RWPE2 (cell line): Measurements from ENCODE around the gene YWHAE.

Source experiments
- ATAC-seq: fragments of 200-7000 bp; cut with Tn5 transposase; 3 replicates; pipeline ENCODE4 v1.9.1; 2021; ENCODE audit warnings: low read depth
- DNase-seq: peaks from one replicate; pipeline ENCODE4 v3.0.0-alpha.2; 2020; ENCODE audit warnings: low spot score
- H3K27ac ChIP-seq: fragments of 450-650 bp; 2 replicates; pipeline ENCODE4 v1.5.1; 2017; ENCODE audit warnings: mild to moderate bottlenecking; ENCODE audit not compliant: poor library complexity, severe bottlenecking
- H3K27me3 ChIP-seq: fragments of 250-450 bp; sonication (Bioruptor Pico); 2 replicates; pipeline ENCODE4 v1.5.1; 2021; ENCODE audit warnings: mild to moderate bottlenecking, moderate library complexity; ENCODE audit not compliant: insufficient read depth, poor library complexity, severe bottlenecking
- H3K36me3 ChIP-seq: fragments of 250-450 bp; sonication (Bioruptor Pico); 2 replicates; pipeline ENCODE4 v1.5.1; 2020; ENCODE audit warnings: low read depth, mild to moderate bottlenecking, moderate library complexity
- H3K4me1 ChIP-seq: fragments of 250-450 bp; sonication (Bioruptor Pico); 2 replicates; pipeline ENCODE4 v1.5.1; 2021; ENCODE audit warnings: mild to moderate bottlenecking, moderate library complexity; ENCODE audit not compliant: insufficient read depth, poor library complexity, severe bottlenecking
- H3K4me3 ChIP-seq: fragments of 250-450 bp; sonication (Bioruptor Pico); 2 replicates; pipeline ENCODE4 v1.5.1; 2021; ENCODE audit warnings: mild to moderate bottlenecking, moderate library complexity; ENCODE audit not compliant: severe bottlenecking
- H3K9me3 ChIP-seq: fragments of 250-450 bp; sonication (Bioruptor Pico); 2 replicates; pipeline ENCODE4 v1.5.1; 2021; ENCODE audit warnings: mild to moderate bottlenecking, moderate library complexity; ENCODE audit not compliant: severe bottlenecking
- TF ChIP-seq, protein P1 (sequence below): fragments of 450-650 bp; IDR thresholded peaks from one replicate; pipeline ENCODE4 v1.5.1; 2017; ENCODE audit warnings: mild to moderate bottlenecking, moderate library complexity; ENCODE audit not compliant: poor library complexity, severe bottlenecking

Gene YWHAE

DNA sequence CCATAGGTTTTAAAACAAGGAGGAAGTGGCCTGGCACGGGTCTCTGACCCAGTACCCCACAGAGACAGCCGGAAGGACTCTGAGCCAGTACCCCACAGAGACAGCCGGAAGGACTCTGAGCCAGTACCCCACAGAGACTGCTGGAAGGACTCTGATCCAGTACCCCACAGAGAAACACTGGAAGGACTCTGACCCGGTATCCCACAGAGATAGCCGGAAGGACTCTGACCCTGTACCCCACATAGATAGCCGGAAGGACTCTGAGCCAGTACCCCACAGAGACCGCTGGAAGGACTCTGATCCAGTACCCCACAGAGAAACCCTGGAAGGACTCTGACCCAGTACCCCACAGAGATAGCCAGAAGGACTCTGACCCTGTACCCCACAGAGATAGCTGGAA is 71.6 kb downstream of the YWHAE start:
- Histone ChIP-seq H3K4me1 (no peaks in the 10 kb centered on the region), H3K9me3 (no peaks in the 10 kb centered on the region)
- no peak for ATAC-seq

DNA sequence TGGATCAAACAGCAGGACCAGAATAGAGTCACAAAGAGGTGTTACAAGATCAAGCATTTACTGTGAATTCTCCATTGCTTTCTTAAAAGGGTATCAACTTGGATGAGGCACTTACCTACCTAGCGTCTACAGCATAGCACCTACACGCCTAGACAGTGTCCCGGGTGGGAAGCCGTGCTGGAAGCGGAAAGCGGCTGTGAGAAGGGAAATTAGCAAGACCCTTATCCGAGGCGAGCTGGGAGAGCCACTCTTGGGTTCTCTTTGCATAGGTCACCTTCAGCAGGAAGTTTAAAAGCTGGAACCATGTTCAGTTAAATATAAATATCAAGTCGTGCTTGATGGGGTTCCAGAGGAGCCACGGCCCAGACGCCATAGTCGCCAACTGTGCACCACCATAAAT is 74.3 kb downstream of the YWHAE start:
- no peak for ATAC-seq
- H3K9me3 ChIP-seq: no peaks in the 10 kb centered on the region
- DNase-seq: no peak
- H3K27ac ChIP-seq: no peak overlapping the region
- no peak overlapping the region for H3K4me3 ChIP-seq
- no peaks in the 10 kb centered on the region for H3K4me1 ChIP-seq
- no peaks in the 10 kb centered on the region for H3K36me3 ChIP-seq
- TF ChIP-seq, protein P1, sequence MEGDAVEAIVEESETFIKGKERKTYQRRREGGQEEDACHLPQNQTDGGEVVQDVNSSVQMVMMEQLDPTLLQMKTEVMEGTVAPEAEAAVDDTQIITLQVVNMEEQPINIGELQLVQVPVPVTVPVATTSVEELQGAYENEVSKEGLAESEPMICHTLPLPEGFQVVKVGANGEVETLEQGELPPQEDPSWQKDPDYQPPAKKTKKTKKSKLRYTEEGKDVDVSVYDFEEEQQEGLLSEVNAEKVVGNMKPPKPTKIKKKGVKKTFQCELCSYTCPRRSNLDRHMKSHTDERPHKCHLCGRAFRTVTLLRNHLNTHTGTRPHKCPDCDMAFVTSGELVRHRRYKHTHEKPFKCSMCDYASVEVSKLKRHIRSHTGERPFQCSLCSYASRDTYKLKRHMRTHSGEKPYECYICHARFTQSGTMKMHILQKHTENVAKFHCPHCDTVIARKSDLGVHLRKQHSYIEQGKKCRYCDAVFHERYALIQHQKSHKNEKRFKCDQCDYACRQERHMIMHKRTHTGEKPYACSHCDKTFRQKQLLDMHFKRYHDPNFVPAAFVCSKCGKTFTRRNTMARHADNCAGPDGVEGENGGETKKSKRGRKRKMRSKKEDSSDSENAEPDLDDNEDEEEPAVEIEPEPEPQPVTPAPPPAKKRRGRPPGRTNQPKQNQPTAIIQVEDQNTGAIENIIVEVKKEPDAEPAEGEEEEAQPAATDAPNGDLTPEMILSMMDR: no peak
- no peaks in the 10 kb centered on the region for H3K27me3 ChIP-seq

More for the DNA sequence above, 71.6 kb downstream of the YWHAE start:
- H3K27ac ChIP-seq: no peak overlapping the region
- H3K4me3 ChIP-seq: no peak overlapping the region
- no peaks in the 10 kb centered on the region for H3K36me3 ChIP-seq
- DNase-seq: no peak
- TF ChIP-seq, protein P1: no peak
- H3K27me3 ChIP-seq: no peaks in the 10 kb centered on the region

DNA sequence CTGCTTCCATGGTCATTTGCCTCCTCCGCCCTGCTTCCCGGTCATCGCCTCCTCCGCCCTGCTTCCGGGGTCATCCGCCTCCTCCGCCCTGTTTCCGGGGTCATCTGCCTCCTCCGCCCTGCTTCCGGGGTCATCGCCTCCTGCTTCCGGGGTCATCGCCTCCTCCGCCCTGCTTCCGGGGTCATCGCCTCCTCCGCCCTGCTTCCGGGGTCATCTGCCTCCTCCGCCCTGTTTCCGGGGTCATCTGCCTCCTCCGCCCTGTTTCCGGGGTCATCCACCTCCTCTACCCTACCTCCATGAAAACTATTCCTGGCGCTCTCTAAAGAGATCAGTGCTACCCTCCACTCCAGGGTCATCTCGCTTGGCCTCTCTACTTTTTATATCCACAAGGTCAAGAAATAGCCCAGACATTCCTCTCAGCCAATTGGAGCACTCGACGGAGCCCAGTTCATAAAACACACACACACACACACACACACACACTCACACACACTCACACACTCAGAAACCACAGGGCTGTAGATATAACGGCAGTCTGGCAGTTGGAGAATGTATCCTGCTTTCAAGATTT is 75.7 kb downstream of the YWHAE start:
- no peaks in the 10 kb centered on the region for H3K36me3 ChIP-seq
- no peaks in the 10 kb centered on the region for H3K9me3 ChIP-seq
- DNase-seq (no peak), ATAC-seq (no peak)
- no peak overlapping the region for H3K27ac ChIP-seq
- H3K4me1 ChIP-seq: no peaks in the 10 kb centered on the region
- H3K4me3 ChIP-seq: no peak overlapping the region
- TF ChIP-seq, protein P1: no peak
- H3K27me3 ChIP-seq: no peaks in the 10 kb centered on the region

DNA sequence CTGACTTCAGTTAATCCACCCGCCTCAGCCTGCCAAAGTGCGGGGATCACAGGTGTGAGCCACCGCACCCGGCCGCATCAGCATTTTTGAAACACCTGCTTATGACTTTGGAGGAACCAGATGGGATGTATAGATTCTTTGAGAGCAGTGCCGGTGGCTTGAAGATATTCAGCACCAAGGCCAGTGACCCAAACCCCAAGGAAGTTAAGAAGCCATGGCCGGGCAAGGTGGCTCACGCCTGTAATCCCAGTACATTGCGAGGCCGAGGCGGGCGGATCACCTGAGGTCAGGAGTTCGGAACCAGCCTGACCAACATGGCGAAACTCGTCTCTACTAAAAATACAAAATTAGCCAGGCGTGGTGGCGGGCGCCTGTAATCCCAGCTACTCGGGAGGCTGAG is 76.7 kb downstream of the YWHAE start:
- H3K4me3 ChIP-seq: no peak overlapping the region
- H3K36me3 ChIP-seq: no peaks in the 10 kb centered on the region
- H3K9me3 ChIP-seq: no peaks in the 10 kb centered on the region
- no peaks in the 10 kb centered on the region for H3K4me1 ChIP-seq
- no peaks in the 10 kb centered on the region for H3K27me3 ChIP-seq
- TF ChIP-seq, protein P1: no peak
- ATAC-seq: no peak
- no peak overlapping the region for H3K27ac ChIP-seq
- DNase-seq: no peak

DNA sequence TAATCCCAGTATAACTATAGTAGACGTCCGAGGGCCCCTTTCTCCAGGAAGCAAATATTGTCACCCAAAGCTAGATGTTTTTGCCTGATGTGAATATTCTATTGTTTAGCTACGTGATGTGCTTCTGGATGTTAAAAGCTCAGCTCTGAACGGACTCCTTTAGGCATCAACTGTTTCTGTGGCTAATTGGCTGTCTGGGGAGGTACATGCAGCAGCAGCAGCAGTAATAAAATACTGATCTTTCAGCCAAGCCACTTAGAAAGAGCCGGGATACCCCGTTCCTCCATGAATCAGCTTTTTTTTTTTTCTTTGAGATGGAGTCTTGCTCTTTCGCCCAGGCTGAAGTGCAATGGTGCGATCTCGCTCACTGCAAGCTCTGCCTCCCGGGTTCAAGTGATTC is 77.5 kb downstream of the YWHAE start:
- H3K4me1 ChIP-seq: no peaks in the 10 kb centered on the region
- H3K4me3 ChIP-seq: no peak overlapping the region
- TF ChIP-seq, protein P1: no peak
- no peaks in the 10 kb centered on the region for H3K9me3 ChIP-seq
- DNase-seq (no peak), ATAC-seq (no peak)
- H3K27me3 ChIP-seq: no peaks in the 10 kb centered on the region
- no peaks in the 10 kb centered on the region for H3K36me3 ChIP-seq
- H3K27ac ChIP-seq: no peak overlapping the region
